T-cell (primary cell): ENCODE results near the gene ERVK3-1. TPM values are rescaled to one million over a fixed set of nuclear protein-coding genes. Genes with fewer than 3 reads are reported as not detected.

Experiments used
- ATAC-seq, 4 experiments: fragments of 200-7000 bp in 3 of 4; fragments of 150-1000 bp in 1 of 4; cut with Tn5 transposase; replicated peaks in 1 of 4; 1 replicate in 3 of 4; 2 replicates in 1 of 4; pipeline ENCODE4 v1.10.0; 2021; ENCODE audit warnings: moderate library complexity in 3 of 4, mild to moderate bottlenecking in 2 of 4, moderate number of reproducible peaks in 1 of 4
- CTCF ChIA-PET, 2 donors: fragments of 300-600 bp; sonication (Branson Sonifier 250); formaldehyde crosslinking; loops; one replicate each; lab custom pipeline; 2022; ENCODE audit warnings: antibody characterized with exemption in 2 of 2; lab: Charles Lee
- POLR2A ChIA-PET, 2 donors: fragments of 300-600 bp; sonication (Branson Sonifier 250); formaldehyde crosslinking; loops; one replicate each; lab custom pipeline; 2022; ENCODE audit warnings: antibody characterized with exemption in 2 of 2; lab: Charles Lee
- DNase-seq, 35 experiments: peaks; one replicate each; pipeline versions ENCODE4 v3.0.0 to v3.0.0-alpha.2; 2013 to 2023
- H3K27ac ChIP-seq: one replicate; pipeline ENCODE4 v1.5.1; 2013; ENCODE audit warnings: low read length
- H3K27me3 ChIP-seq, 2 experiments: replicated peaks in 1 of 2; 1 replicate in 1 of 2; 2 replicates in 1 of 2; pipeline versions ENCODE4 v1.6.1 to v1.7.0; 2013; ENCODE audit warnings: low read length in 1 of 2, mixed read lengths in 1 of 2; ENCODE audit not compliant: control insufficient read depth in 2 of 2, insufficient read depth in 2 of 2; ENCODE audit errors: extremely low read depth in 1 of 2
- H3K36me3 ChIP-seq, 2 donors: 1 replicate in 1 of 2; 2 replicates in 1 of 2; pipeline versions ENCODE4 v1.6.1 to v1.7.0; 2013; ENCODE audit warnings: low read length in 1 of 2; ENCODE audit not compliant: control insufficient read depth in 2 of 2, insufficient read depth in 1 of 2; ENCODE audit errors: extremely low read depth in 1 of 2
- H3K4me1 ChIP-seq, 2 experiments: 1 replicate in 1 of 2; 2 replicates in 1 of 2; pipeline versions ENCODE4 v1.6.1 to v1.7.0; 2013; ENCODE audit warnings: low read length in 2 of 2, mixed read lengths in 1 of 2; ENCODE audit not compliant: insufficient read depth in 2 of 2, control insufficient read depth in 1 of 2; ENCODE audit errors: extremely low read depth in 1 of 2
- H3K4me3 ChIP-seq, 2 donors: 1 replicate in 1 of 2; 2 replicates in 1 of 2; pipeline versions ENCODE4 v1.5.1 to v1.7.0; 2013; ENCODE audit warnings: mild to moderate bottlenecking in 2 of 2, low read length in 1 of 2, moderate library complexity in 1 of 2; ENCODE audit not compliant: control insufficient read depth in 1 of 2; ENCODE audit errors: extremely low read depth in 1 of 2
- H3K9me3 ChIP-seq: 2 replicates; pipeline ENCODE4 v1.7.0; 2013
- H3K27ac Mint-ChIP-seq, 2 donors: one replicate each; pipeline ENCODE4 v1.8.0; 2020 to 2021; ENCODE audit warnings: mild to moderate bottlenecking in 2 of 2, mixed read lengths in 2 of 2
- H3K27me3 Mint-ChIP-seq, 2 donors: one replicate each; pipeline ENCODE4 v1.8.0; 2021 to 2022; ENCODE audit warnings: mixed read lengths in 2 of 2
- H3K36me3 Mint-ChIP-seq: one replicate; pipeline ENCODE4 v1.8.0; 2021; ENCODE audit warnings: mixed read lengths
- H3K4me1 Mint-ChIP-seq, 3 donors: one replicate each; pipeline ENCODE4 v1.8.0; 2020 to 2022; ENCODE audit warnings: mixed read lengths in 3 of 3, mild to moderate bottlenecking in 1 of 3
- H3K4me3 Mint-ChIP-seq, 3 donors: one replicate each; pipeline ENCODE4 v1.8.0; 2020 to 2022; ENCODE audit warnings: mild to moderate bottlenecking in 3 of 3, mixed read lengths in 3 of 3, moderate library complexity in 3 of 3
- H3K9me3 Mint-ChIP-seq, 3 donors: one replicate each; pipeline ENCODE4 v1.8.0; 2020 to 2022; ENCODE audit warnings: mixed read lengths in 3 of 3
- WGBS: methylation state at CpG from one replicate; pipeline ENCODE4 v1.1.5; 2013; ENCODE audit warnings: missing lambda C conversion rate; ENCODE audit not compliant: insufficient coverage; 5-methylcytosine and 5-hydroxymethylcytosine counted together
- total RNA-seq, 35 experiments: library from RNA in 6 of 35; stranded (reverse) in 6 of 35; fragments of 120-200 nt in 1 of 35; gene quantifications; one replicate each; pipeline versions ENCODE4 v1.2.1 to v1.2.4 and lab custom pipeline; 2013 to 2026

The ERVK3-1 gene
- total RNA-seq, 5 donors from 2014 or later (not counting 1 experiment from before 2014, with no cell fraction given) = 68.0 to 137 (median 81.9) TPM

DNA sequence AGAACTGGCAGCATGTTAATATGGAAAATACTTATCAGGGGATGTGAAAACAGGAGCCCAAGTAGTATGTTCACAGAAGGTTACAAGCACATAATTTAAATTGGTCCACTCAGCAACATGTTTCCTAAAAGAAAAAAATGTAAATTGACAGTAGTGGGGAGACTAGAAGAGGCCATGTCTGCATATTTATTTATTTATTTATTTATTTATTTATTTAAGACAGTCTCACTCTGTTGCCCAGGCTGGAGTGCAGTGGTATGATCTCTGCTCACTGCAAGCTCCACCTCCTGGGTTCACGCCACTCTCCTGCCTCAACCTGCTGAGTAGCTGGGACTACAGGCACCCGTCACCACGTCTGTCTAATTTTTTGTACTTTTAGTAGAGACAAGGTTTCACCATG, 40.1 kb upstream of the ERVK3-1 start:
- Histone ChIP-seq H3K4me3 (no peak overlapping the region), H3K9me3 (peaks cover 22% of the 10 kb centered on the region), H3K27ac (no peak overlapping the region), H3K27me3 (no peaks in the 10 kb centered on the region), H3K4me1 (no peaks in the 10 kb centered on the region), H3K36me3 (peaks cover 18 to 27% of the 10 kb centered on the region in 2 donors)
- H3K36me3 Mint-ChIP-seq = peaks cover 63% of the 10 kb centered on the region
- ChIA-PET CTCF (no interaction called here), POLR2A (no interaction called here)
- H3K9me3 Mint-ChIP-seq = peaks cover 0 to 23% (median 21%) of the 10 kb centered on the region in 3 donors
- no peak overlapping the region for H3K4me3 Mint-ChIP-seq
- WGBS = 100% methylated on average over 1 of the region's 3 CpGs
- no peaks in the 10 kb centered on the region for H3K4me1 Mint-ChIP-seq
- ATAC-seq (no peak), DNase-seq (no peak)
- H3K27me3 Mint-ChIP-seq = no peaks in the 10 kb centered on the region
- H3K27ac Mint-ChIP-seq = no peak overlapping the region

DNA sequence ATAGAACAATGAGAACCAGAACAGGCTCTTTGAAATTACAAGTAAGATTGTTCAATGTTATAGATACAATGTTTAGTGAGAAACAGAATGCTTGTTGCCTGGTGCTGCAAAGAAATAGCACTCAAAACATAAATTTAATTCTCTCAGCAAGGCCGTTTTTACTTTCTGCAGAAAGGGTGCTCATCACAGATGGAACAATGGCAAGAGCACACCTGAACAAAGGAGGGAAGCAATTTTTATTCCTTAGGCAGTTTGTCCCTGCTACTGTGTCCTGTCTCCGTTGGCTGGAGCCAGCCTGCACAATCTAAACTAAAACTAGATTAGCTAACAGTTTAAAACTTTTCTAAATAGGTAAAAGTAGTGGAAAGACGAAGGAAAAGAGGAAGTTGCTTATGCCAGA, 36.8 kb upstream of the ERVK3-1 start:
- Mint-ChIP-seq H3K36me3 (peaks cover 56% of the 10 kb centered on the region), H3K4me1 (no peaks in the 10 kb centered on the region), H3K27me3 (no peaks in the 10 kb centered on the region), H3K9me3 (peaks cover 0 to 25% (median 13%) of the 10 kb centered on the region in 3 donors), H3K4me3 (no peak overlapping the region), H3K27ac (no peak overlapping the region)
- ChIA-PET CTCF (no interaction called here), POLR2A (no interaction called here)
- Histone ChIP-seq H3K27ac (no peak overlapping the region), H3K4me1 (no peaks in the 10 kb centered on the region), H3K27me3 (no peaks in the 10 kb centered on the region), H3K9me3 (peaks cover 6% of the 10 kb centered on the region), H3K4me3 (no peak overlapping the region), H3K36me3 (peaks cover 4 to 27% of the 10 kb centered on the region in 2 donors)
- DNase-seq (no peak), ATAC-seq (no peak)
- WGBS = no CpG with 5 or more reads among the region's 3 CpGs

DNA sequence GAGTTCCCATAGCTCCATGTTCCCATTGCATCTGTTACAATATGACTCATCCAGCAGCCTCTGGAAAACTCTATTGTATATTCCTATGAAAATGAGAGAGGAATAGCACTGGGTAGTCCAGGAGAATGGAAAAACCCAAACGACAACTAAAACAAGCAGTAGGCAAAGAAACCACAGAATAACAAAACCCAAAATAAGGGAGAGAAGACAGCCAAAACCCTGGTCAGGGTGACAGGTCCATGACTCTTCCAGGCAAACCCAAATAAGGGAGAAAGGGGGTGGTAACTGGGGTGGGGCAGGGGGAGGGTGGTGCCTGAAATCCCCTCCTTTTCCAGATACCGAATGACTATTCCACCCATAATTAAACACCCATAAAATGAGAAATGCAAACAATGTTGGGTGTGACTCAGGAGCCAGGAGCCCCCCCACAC, 30.4 kb upstream of the ERVK3-1 start:
- peaks cover 2% of the 10 kb centered on the region for H3K9me3 ChIP-seq
- no peaks in the 10 kb centered on the region for H3K27me3 Mint-ChIP-seq
- CTCF ChIA-PET = no interaction called here
- no peak overlapping the region for H3K4me3 ChIP-seq
- H3K27me3 ChIP-seq = no peaks in the 10 kb centered on the region
- H3K27ac Mint-ChIP-seq = no peak overlapping the region
- peaks cover 3 to 16% of the 10 kb centered on the region in 2 experiments for H3K4me1 ChIP-seq
- DNase-seq = no peak
- H3K27ac ChIP-seq = no peak overlapping the region
- peaks cover 14 to 27% of the 10 kb centered on the region in 2 donors for H3K36me3 ChIP-seq
- no peak for ATAC-seq
- peaks cover 0 to 31% (median 13%) of the 10 kb centered on the region in 3 donors for H3K9me3 Mint-ChIP-seq
- H3K36me3 Mint-ChIP-seq = peaks cover 55% of the 10 kb centered on the region
- H3K4me1 Mint-ChIP-seq = peaks cover 24 to 32% (median 25%) of the 10 kb centered on the region in 3 donors
- H3K4me3 Mint-ChIP-seq = no peak overlapping the region
- no CpG with 5 or more reads among the region's 2 CpGs for WGBS
- POLR2A ChIA-PET = no interaction called here

DNA sequence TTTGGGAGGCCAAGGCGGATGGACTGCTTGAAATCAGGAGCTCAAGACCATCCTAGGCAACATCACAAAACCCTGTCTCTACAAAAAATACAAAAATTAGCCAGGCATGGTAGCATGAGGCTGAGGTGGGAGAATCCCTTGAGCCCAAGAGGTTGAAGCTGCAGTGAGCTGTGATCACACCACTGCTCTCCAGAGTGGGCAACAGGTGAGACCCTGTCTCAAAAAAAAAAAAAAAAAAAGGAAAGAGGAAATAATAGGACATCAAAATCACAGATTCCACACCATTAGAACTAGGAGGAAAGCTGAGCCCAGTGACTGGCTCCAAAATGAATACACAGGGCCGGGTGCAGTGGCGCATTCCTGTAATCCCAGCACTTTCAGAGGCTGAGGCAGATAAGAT, 29.6 kb upstream of the ERVK3-1 start:
- no peaks in the 10 kb centered on the region for H3K27me3 Mint-ChIP-seq
- 100% methylated on average over 1 of the region's 3 CpGs for WGBS
- ATAC-seq (no peak), DNase-seq (no peak)
- H3K9me3 Mint-ChIP-seq = peaks cover 0 to 26% (median 10%) of the 10 kb centered on the region in 3 donors
- no peak overlapping the region for H3K4me3 Mint-ChIP-seq
- Histone ChIP-seq H3K27me3 (no peaks in the 10 kb centered on the region), H3K27ac (no peak overlapping the region), H3K9me3 (peaks cover 2% of the 10 kb centered on the region), H3K4me1 (peaks cover 10 to 22% of the 10 kb centered on the region in 2 experiments), H3K4me3 (no peak overlapping the region), H3K36me3 (peaks cover 16 to 27% of the 10 kb centered on the region in 2 donors)
- no peak overlapping the region for H3K27ac Mint-ChIP-seq
- peaks cover 54% of the 10 kb centered on the region for H3K36me3 Mint-ChIP-seq
- CTCF ChIA-PET = no interaction called here
- POLR2A ChIA-PET = no interaction called here
- peaks cover 32 to 39% (median 33%) of the 10 kb centered on the region in 3 donors for H3K4me1 Mint-ChIP-seq

DNA sequence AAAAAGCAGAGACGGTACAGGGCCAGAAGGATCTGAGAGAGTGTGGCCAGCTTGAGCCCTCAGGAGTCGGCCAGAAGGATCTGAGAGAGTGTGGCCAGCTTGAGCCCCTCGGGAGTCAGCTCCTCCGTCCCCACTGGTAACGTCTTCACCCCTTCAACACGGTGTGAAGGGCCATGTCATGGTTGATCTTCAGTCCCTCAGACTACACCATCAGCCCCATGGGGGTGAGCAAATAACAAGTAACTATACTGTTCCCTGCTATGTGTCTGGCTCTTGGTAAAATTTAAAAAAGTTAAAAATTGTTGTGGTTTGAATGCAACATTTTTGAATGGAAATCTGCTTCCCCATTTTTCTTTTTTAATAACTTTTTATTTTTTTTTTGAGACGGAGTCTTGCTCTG, 28.0 kb upstream of the ERVK3-1 start:
- peaks cover 43 to 54% (median 46%) of the 10 kb centered on the region in 3 donors for H3K4me1 Mint-ChIP-seq
- Histone ChIP-seq H3K27ac (no peak overlapping the region), H3K36me3 (peaks cover 16 to 17% of the 10 kb centered on the region in 2 donors), H3K4me1 (peaks cover 10 to 22% of the 10 kb centered on the region in 2 experiments), H3K4me3 (no peak overlapping the region), H3K9me3 (no peaks in the 10 kb centered on the region), H3K27me3 (no peaks in the 10 kb centered on the region)
- H3K27me3 Mint-ChIP-seq = no peaks in the 10 kb centered on the region
- ChIA-PET CTCF (no interaction called here), POLR2A (no interaction called here)
- H3K4me3 Mint-ChIP-seq = peak overlapping the region; percentile 60 to 97 (median 89)
- no CpG with 5 or more reads among the region's 7 CpGs for whole genome bisulfite sequencing
- peak overlapping the region in 1 of 2 donors; percentile 72 for H3K27ac Mint-ChIP-seq
- ATAC-seq (no peak), DNase-seq (no peak)
- H3K9me3 Mint-ChIP-seq = peaks cover 0 to 16% (median 10%) of the 10 kb centered on the region in 3 donors
- peaks cover 44% of the 10 kb centered on the region for H3K36me3 Mint-ChIP-seq

DNA sequence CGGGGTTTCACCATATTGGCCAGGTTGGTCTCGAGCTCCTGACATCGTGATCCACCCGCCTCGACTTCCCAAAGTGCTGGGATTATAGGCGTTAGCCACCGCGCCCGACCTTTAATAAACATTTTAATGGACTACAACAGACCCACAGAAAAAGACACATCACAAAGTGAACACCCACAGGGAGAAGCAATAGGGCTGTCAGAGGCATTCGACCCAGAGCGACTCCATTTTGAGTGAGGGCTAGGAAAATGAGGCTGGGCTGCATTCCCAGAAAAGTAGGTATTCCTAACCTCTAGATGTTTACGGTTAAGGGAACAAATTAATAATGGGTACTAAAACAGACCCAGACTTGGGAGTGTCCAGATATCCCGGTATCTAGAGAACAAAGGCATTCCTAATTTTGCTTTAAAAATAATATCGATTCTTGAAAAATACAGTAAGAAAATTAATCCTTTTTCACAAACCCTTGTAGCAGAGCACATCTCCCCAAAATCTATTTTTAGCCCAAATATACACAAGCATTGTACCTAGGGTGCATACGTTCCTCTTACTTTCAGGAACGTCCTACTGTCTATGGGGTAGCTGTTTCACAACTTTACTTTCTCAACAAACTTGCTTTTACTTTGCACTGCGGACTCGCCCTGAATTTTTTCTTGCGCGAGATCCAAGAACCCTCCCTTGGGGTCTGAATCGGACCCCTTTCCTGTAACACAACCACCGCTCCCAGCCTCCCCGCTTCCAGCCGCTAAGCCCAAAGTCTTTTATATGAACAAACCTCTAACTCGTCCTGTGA, 27.2 kb upstream of the ERVK3-1 start:
- H3K27ac Mint-ChIP-seq = peak overlapping the region; percentile 95 to 98
- peak overlapping the region; percentile 90 to 92 for H3K4me3 ChIP-seq
- no peaks in the 10 kb centered on the region for H3K27me3 Mint-ChIP-seq
- ChIA-PET CTCF (no interaction called here), POLR2A (interaction anchor here in 1 of 2 donors (0.5 kb wide), 3 partner anchors 9 to 45 kb away, joined by 3 to 5 read pairs (median 5); no protein-coding TSS in a partner anchor)
- peaks cover 0 to 16% (median 10%) of the 10 kb centered on the region in 3 donors for H3K9me3 Mint-ChIP-seq
- H3K27ac ChIP-seq = peak overlapping the region; percentile 84
- peaks cover 39% of the 10 kb centered on the region for H3K36me3 Mint-ChIP-seq
- no peak for DNase-seq
- H3K36me3 ChIP-seq = peaks cover 15 to 16% of the 10 kb centered on the region in 2 donors
- peak; percentile 0 to 11 (median 4) for ATAC-seq
- H3K4me1 Mint-ChIP-seq = peaks cover 45 to 55% (median 46%) of the 10 kb centered on the region in 3 donors
- H3K9me3 ChIP-seq = no peaks in the 10 kb centered on the region
- H3K4me3 Mint-ChIP-seq = peak overlapping the region; percentile 89 to 97 (median 94)
- H3K27me3 ChIP-seq = no peaks in the 10 kb centered on the region
- WGBS = 17% methylated on average over 11 of the region's 25 CpGs
- peaks cover 10 to 22% of the 10 kb centered on the region in 2 experiments for H3K4me1 ChIP-seq
